Stimulated activated effector memory CD8-positive, alpha-beta T cell treated with anti-CD3 and anti-CD28 coated beads, Interleukin-12 subunit alpha, Interleukin-12 subunit beta, amount 100 ng/mL, for 72 hours (primary cell): ENCODE measurements around the gene SFRP2.

ENCODE experiments used
- ATAC-seq: fragments of 150-1000 bp; cut with Tn5 transposase; 2 replicates; pipeline ENCODE4 v1.10.0; 2021
- DNase-seq, 2 donors: peaks; one replicate each; pipeline ENCODE4 v3.0.0; 2021 to 2022; ENCODE audit warnings: low spot score in 2 of 2
- H3K27ac Mint-ChIP-seq: one replicate; pipeline ENCODE4 v1.8.0; 2022; ENCODE audit warnings: mild to moderate bottlenecking, mixed read lengths
- H3K36me3 Mint-ChIP-seq: one replicate; pipeline ENCODE4 v1.8.0; 2022; ENCODE audit warnings: mild to moderate bottlenecking, mixed read lengths
- H3K4me1 Mint-ChIP-seq: one replicate; pipeline ENCODE4 v1.8.0; 2022; ENCODE audit warnings: mixed read lengths
- H3K4me3 Mint-ChIP-seq: one replicate; pipeline ENCODE4 v1.8.0; 2022; ENCODE audit warnings: mild to moderate bottlenecking, mixed read lengths
- H3K9me3 Mint-ChIP-seq: one replicate; pipeline ENCODE4 v1.8.0; 2022; ENCODE audit warnings: mixed read lengths

SFRP2 gene

DNA sequence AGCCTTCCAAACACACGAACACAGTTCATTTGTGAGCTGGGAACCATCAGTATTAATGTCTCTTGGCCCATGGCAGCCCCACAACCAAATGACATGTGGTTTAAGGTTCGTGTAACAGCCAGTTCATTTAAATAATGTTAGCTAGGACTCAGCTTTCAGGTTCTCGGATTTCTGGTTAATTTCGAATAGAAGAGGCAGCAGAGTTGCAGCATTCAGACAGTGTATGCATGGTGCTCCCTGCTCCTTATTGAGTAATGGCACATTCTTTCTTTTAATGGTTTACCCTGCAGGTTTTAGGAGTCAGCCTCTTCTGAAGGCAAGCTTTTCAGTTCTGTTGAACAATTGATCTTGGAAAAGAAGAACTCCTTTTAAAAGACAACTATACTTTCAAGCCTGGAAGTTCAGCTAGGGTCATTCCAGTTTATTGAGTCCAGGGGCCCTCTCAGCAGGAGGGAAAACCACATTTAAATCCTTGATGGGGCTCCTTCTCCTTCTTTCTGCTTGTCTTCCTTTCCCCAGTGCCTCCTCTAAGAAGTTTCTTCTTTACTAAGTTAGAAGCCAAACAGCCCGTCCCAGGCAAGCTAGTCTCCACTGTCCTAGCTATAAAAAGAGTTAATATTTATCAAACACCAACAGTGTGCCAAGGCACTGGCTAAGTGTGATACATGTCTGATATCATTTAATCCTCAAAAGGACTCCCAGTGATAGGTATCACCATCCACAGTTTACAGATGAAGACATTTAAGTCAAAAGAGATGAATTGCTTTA lies 24.1 kb downstream of the SFRP2 start:
- ATAC-seq, result no peak
- DNase-seq, result no peak
- Mint-ChIP-seq H3K9me3 (no peaks in the 10 kb centered on the region), H3K27ac (no peak overlapping the region), H3K4me3 (no peak overlapping the region), H3K36me3 (no peaks in the 10 kb centered on the region), H3K4me1 (no peaks in the 10 kb centered on the region)

DNA sequence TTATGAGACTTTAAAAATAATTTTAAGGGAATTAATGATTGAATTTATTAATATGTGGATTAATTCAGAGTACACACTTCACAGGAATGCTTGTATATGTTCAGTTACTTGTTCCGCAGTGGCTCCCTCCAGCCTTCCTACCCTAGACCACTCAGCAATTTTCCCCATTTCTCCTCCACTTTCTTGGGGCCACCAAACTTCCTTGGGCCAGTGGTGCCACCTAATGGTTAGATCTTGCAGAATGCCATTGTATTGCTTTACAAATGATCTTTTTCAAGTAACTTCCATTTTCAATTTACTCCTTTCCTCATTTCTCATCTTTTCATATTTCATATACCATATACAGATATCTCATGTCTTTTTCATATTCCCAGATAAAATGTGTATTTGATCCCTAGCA lies 25.5 kb downstream of the SFRP2 start:
- ATAC-seq (no peak), DNase-seq (no peak)
- H3K36me3 Mint-ChIP-seq, result no peaks in the 10 kb centered on the region
- H3K4me3 Mint-ChIP-seq, result no peak overlapping the region
- no peaks in the 10 kb centered on the region for H3K9me3 Mint-ChIP-seq
- H3K4me1 Mint-ChIP-seq, result no peaks in the 10 kb centered on the region
- H3K27ac Mint-ChIP-seq, result no peak overlapping the region

DNA sequence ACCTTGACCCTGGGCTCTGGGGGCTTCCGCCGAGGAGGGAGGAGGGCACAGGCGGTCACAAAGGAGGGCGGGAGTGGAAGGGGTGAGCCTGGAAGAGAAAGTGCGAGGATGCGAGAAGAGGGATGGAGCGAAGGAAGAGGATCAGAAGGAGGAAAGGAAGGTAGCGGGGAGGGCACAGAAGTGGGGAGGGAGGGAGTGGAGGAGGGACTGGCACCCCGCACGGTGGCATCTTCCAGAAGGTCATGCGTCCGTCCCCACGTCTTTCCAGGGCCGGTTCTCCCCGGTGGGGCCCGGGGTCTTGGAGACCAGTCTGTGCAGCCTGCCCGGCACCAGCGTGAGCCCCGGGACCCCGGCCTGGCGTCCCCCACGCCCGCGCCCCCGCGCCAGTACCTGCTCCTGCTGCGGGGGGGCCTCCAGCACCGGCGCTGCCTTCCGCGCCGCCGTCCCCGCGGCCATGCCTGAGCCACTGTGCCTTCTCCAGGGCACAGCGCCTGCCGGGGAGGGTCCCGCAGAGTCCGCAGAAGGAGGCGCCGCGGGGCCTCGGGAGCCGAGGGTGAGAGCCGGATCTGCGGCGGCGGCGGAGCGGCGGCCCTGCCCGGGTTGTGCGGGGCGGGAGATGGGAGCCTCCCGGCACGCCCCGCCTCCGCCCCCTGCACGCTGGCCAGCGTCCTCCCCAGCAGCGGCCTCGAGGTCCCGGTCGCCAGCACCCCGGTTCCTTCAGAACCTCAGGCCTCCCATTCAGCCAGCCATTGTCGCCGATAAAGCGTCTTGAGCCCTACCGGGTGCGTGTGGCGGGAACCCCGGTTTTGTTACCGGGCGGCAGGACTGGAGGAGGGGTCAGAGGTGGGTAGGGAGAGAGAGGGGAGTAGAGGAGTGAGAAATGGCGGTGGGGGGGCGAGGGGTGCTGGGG lies 29.2 kb downstream of the SFRP2 start, which contains the start of gene RNF175:
Gene RNF175 (minus strand): TSS at position 618 of the 910 bp plus-strand sequence. CDS start 162 bp downstream, at position 456.
- Mint-ChIP-seq H3K27ac (no peak within 1 kb of the TSS), H3K36me3 (no peaks in the 10 kb centered on the region), H3K4me1 (no peaks in the 10 kb centered on the region), H3K4me3 (no peak within 1 kb of the TSS), H3K9me3 (no peaks in the 10 kb centered on the region)
- ATAC-seq (no peak), DNase-seq (no peak)

DNA sequence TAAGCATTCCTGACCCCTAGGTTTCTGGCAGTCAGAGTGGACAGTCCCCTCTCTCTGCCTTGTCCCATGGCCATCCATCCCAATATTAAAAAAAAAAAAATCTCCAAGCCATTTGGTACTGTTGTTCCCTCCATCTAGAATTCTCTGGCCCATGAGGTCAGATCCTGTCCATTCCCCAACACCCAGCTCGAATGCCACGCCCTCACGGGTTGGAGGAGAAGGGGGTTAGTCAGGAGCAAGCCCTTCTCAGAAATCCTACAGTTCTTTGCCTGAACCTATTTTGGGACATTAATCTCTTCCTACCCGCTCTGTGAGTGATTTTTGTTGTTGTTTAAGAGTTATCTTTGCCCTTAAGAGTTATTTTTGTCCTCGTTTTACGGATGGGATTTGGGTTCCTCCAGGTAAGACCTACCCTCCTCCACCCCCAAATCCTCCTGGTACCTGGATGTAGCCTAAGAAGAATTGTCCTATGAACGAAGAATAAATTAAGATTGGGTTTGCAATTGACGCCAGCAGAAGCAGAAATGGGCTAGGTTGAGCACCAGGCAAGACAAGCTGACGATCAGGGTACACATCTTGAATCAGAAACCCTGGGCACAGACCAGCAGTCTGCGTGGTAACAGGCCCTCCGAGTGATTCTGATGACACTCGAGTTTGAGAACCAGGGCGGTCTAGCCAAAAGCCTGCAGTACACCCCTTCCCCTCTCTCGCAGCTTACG lies 30.0 kb downstream of the SFRP2 start:
- DNase-seq, result no peak
- H3K4me1 Mint-ChIP-seq, result no peaks in the 10 kb centered on the region
- no peaks in the 10 kb centered on the region for H3K36me3 Mint-ChIP-seq
- H3K27ac Mint-ChIP-seq, result no peak overlapping the region
- ATAC-seq, result no peak
- no peaks in the 10 kb centered on the region for H3K9me3 Mint-ChIP-seq
- H3K4me3 Mint-ChIP-seq, result no peak overlapping the region

DNA sequence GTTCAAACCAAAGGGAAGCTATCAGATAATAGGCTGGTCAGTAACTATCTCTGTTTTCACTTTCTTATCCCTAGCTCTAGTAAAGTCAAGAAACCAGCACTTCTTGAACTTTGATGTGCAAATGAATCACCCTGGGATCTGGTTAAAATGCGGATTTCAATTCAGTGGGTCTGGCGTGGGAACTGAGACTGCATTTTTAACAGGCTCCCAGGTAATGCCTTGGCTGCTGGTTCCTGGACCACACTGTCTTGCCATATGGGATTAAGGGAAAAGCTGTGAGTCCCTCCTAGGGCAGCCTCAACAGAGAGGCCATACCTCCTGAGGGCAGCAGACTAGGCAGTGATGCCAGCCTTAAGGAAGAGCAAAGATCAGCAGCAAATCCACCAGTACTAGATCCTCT lies 30.7 kb downstream of the SFRP2 start:
- DNase-seq (no peak), ATAC-seq (no peak)
- no peaks in the 10 kb centered on the region for H3K36me3 Mint-ChIP-seq
- no peaks in the 10 kb centered on the region for H3K9me3 Mint-ChIP-seq
- H3K4me1 Mint-ChIP-seq, result no peaks in the 10 kb centered on the region
- H3K4me3 Mint-ChIP-seq, result no peak overlapping the region
- no peak overlapping the region for H3K27ac Mint-ChIP-seq

DNA sequence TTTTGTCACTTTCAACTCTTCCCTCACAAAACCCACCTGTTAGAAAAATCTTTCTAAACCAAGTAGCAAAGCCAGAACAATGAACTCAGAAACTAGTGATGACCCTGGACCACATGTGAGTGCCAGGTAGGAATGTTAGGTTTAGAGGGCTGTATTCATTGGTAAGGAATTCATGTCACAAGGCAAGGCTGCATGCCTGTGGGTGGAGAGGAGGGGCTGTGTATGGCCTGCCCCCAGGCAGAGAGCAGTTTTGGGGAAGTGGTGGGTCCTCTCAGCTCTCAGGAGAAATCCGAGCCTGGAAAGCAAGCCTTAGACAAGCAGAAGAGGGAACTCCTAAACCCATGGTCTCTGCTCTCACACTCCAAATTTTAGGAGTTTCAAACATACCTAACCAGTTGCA lies 31.5 kb downstream of the SFRP2 start:
- no peak overlapping the region for H3K27ac Mint-ChIP-seq
- DNase-seq, result no peak
- no peaks in the 10 kb centered on the region for H3K36me3 Mint-ChIP-seq
- no peak overlapping the region for H3K4me3 Mint-ChIP-seq
- no peak for ATAC-seq
- no peaks in the 10 kb centered on the region for H3K4me1 Mint-ChIP-seq
- no peaks in the 10 kb centered on the region for H3K9me3 Mint-ChIP-seq

DNA sequence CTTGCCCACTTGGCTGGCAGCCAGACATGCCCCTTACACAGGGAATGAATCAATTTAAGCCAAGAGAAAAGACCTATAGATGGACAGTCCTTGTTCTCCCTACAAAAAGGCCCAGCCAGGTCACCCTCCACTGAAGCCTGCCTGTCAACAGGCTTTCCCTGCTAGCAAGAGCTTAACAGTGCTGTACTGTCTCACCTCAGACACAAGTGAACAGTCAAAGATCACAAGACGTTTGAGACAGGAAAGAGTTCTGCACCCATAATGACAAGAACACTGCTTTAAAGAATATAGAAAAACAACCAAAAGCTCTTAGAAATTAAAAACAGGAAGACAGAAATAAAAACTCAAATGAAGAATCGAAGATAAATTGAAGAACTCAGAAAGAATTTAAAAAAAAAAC lies 33.7 kb downstream of the SFRP2 start:
- no peak overlapping the region for H3K27ac Mint-ChIP-seq
- H3K4me3 Mint-ChIP-seq, result no peak overlapping the region

DNA sequence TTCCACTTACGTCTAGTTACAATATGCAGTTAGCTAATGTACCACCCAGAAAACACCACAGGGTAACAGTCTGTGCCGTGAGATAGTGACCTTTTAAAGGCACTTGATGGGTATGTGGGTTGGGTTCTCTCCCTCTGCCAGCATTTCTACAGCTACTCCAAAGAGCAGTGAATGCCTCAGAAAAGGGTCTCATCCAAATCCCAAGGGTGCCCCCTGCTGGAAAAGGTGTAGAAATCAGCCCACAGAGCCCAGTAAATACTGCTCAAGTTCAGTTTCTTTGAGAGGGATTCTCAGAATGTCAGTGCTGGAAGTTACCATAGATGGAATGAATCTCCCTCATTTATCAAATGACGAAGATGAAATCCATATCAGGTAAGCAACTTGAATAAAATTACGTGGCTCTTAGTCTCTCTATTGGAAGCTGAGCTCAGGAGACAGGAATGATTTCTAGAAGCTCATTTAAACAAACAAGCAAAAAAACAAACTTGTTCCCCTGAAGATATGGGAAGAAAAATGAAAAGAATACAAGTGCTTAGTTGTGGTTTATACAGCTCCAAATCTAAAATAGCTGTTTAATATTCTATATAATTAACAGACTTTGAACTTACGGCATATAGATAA lies 38.6 kb downstream of the SFRP2 start:
- Mint-ChIP-seq H3K4me1 (no peaks in the 10 kb centered on the region), H3K27ac (no peak overlapping the region), H3K36me3 (no peaks in the 10 kb centered on the region), H3K9me3 (no peaks in the 10 kb centered on the region), H3K4me3 (no peak overlapping the region)
- ATAC-seq (peak; percentile 68), DNase-seq (peak; percentile 53 to 74)

More for the DNA sequence above, 33.7 kb downstream of the SFRP2 start:
- DNase-seq (no peak), ATAC-seq (no peak)
- Mint-ChIP-seq H3K36me3 (no peaks in the 10 kb centered on the region), H3K9me3 (no peaks in the 10 kb centered on the region), H3K4me1 (no peaks in the 10 kb centered on the region)

DNA sequence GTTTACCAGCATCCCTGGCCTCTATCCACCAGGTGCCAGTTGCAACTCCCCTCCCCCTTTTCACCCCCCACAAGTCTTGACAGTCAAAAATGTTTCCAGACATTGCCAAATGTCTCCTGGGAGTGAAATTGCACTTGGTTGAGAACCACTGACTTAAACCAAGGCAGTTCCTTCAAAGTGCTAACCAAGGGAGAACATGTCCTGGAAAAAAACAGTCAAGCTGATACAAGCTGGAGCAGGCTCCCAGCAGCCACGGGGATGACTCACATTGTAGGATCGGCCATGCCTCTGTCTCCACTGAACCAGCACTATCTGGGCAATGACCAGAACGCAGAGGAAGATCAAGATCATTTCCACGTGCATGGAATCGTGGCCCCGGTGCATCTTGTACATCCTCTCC lies 40.5 kb downstream of the SFRP2 start:
- Mint-ChIP-seq H3K4me3 (no peak overlapping the region), H3K27ac (no peak overlapping the region), H3K9me3 (no peaks in the 10 kb centered on the region), H3K4me1 (no peaks in the 10 kb centered on the region), H3K36me3 (no peaks in the 10 kb centered on the region)
- DNase-seq (no peak), ATAC-seq (no peak)

DNA sequence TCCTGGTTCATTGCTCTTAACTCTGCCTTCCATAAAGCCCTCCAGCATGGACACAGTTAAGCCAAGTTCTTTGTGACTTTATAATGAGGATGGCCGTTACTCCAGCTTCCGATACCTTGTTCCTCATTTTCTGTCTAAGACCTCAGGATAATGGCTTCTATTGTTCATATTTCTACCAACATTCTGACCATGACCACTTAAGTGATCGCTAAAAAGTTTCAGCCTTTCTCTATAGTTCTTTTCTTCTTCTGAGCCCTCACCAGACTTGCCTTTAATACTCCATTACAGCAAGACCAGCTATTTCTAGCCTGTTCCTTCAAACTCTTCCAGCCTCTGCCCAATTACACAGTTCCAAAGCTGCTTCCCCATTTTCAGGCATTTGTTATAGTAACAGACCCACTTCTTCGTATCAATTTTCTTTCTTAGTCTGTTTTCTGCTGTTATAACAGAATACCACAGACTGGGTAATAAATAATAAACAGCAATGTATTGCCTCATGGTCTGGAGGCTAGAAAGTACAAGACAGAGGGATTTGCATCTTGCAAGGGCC lies 41.4 kb downstream of the SFRP2 start:
- no peaks in the 10 kb centered on the region for H3K9me3 Mint-ChIP-seq
- no peaks in the 10 kb centered on the region for H3K4me1 Mint-ChIP-seq
- no peak overlapping the region for H3K27ac Mint-ChIP-seq
- DNase-seq, result no peak
- H3K4me3 Mint-ChIP-seq, result no peak overlapping the region
- ATAC-seq, result no peak
- H3K36me3 Mint-ChIP-seq, result no peaks in the 10 kb centered on the region

DNA sequence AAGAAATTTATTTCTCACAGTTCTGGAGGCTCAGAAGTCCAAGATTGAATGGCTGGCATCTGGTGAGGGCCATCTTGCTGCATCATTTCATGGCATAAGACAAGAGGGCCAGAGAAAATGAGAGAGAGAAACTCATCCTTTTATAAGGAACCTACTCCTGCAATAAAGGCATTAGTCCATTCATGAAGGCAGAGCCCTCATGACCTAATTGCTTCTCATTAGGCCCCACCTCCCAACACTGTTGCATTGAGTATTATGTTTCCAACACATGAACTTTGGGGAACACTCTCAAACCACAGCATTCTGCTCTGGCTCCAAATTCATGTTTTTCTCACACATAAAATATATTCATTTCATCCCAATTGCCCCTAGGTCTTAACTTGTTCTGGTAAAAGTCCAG lies 43.2 kb downstream of the SFRP2 start:
- Mint-ChIP-seq H3K4me3 (no peak overlapping the region), H3K4me1 (no peaks in the 10 kb centered on the region), H3K36me3 (no peaks in the 10 kb centered on the region), H3K9me3 (peaks cover 3% of the 10 kb centered on the region), H3K27ac (no peak overlapping the region)
- ATAC-seq (no peak), DNase-seq (no peak)

DNA sequence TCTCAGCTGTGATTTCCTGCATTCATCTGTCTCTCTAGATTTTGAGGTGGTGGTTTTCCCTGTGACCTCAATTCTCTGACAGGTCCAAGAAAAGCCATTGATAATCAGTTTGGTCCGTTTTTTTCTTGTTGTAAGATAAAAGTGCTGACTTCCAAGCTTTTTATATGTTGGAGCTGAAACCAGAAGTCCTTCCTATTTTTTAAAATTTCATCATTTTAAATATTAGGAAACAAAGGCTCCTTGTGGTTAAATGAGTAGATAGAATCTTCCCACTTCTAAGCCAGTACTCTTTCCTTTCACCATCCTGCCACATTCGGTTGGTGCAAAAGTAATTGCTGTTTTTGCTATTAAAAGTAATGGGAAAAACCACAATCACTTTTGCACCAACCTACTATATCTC lies 47.3 kb downstream of the SFRP2 start:
- Mint-ChIP-seq H3K27ac (no peak overlapping the region), H3K9me3 (peaks cover 6% of the 10 kb centered on the region), H3K36me3 (no peaks in the 10 kb centered on the region), H3K4me3 (no peak overlapping the region), H3K4me1 (no peaks in the 10 kb centered on the region)
- DNase-seq, result no peak
- ATAC-seq, result no peak

DNA sequence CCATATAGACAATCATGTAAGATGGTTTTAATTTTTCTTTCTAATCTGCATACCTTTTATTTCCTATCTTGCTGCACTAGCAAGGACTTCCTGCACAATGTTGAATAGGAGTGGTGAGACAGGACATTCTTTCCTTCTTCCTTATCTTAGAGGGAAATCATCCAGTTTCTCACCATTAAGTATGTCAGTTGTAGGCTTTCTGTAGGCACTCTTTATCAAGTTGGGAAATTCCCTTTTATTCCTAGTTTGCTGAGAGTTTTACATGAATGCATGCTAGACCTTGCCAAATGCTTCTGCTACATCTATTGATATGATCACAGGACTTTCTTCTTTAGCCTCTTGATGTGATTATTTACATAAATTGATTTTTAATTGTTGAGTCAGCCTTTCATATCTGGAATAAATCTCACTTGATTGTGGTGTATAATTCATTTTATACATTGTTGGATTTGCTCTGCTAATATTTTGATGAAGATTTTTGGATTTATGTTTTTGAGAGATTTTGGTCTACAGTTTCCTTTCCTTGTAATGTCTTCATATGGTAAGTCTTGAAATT lies 52.9 kb downstream of the SFRP2 start:
- no peak for ATAC-seq
- no peak overlapping the region for H3K4me3 Mint-ChIP-seq
- peaks cover 9% of the 10 kb centered on the region for H3K4me1 Mint-ChIP-seq
- no peaks in the 10 kb centered on the region for H3K36me3 Mint-ChIP-seq
- H3K9me3 Mint-ChIP-seq, result peaks cover 6% of the 10 kb centered on the region
- H3K27ac Mint-ChIP-seq, result no peak overlapping the region
- no peak for DNase-seq

DNA sequence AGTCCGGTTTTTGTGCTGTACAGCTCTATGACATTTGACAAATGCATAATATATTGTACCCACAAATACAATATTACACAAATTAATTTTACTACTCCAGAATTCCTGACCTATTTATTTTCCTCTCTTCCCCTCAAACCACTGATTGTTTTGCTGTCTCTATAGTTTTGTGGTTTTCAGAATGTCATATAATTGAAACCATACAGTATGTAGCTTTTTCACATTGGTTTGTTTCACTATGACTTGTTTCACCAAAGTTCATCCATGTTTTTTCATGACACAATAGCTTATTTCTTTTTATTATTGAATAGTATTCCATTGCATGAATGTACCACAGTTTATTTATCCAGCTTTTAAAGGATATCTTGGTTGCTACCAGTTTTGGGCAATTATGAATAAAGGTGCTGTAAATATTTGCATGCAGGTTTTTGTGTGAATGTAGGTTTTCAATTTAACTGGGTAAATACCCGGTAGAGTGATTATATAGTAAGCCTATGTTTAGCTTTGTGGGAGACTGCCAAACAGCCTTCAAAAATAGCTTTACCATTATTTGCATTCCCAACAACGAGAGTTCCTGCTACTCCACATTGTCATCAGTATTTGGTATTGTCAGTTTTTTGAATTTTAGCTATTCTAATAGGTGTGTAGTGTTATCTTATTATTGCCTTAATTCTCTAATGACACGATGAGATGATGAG lies 55.0 kb downstream of the SFRP2 start:
- no peaks in the 10 kb centered on the region for H3K9me3 Mint-ChIP-seq
- peaks cover 9% of the 10 kb centered on the region for H3K4me1 Mint-ChIP-seq
- ATAC-seq (peak; percentile 36), DNase-seq (no peak)
- H3K27ac Mint-ChIP-seq, result no peak overlapping the region
- no peak overlapping the region for H3K4me3 Mint-ChIP-seq
- no peaks in the 10 kb centered on the region for H3K36me3 Mint-ChIP-seq
